GM12891 (cell line): ENCODE data around the gene AXIN1.

Experiments
- PAX5 ChIP-seq: IDR thresholded peaks from 2 replicates; pipeline ENCODE4 v1.6.1; 2011; ENCODE audit warnings: low read length, moderate library complexity, mild to moderate bottlenecking; ENCODE audit not compliant: insufficient read depth, severe bottlenecking
- POLR2A ChIP-seq: IDR thresholded peaks from 2 replicates; pipeline ENCODE4 v1.6.1; 2011; ENCODE audit warnings: low read depth, low read length, control low read depth
- POLR2AphosphoS5 ChIP-seq: IDR thresholded peaks from 2 replicates; pipeline ENCODE4 v1.6.1; 2011; ENCODE audit warnings: low read depth, low read length, control low read depth
- SPI1 ChIP-seq: IDR thresholded peaks from 2 replicates; pipeline ENCODE4 v1.6.1; 2011; ENCODE audit warnings: low read depth, low read length, control low read depth
- TAF1 ChIP-seq: IDR thresholded peaks from 2 replicates; pipeline ENCODE4 v1.6.1; 2011; ENCODE audit warnings: low read depth, low read length, control low read depth

- TF ChIP-seq POLR2A: no peak
- no peak for TF ChIP-seq POLR2AphosphoS5
- no peak for TF ChIP-seq PAX5
- no peak for TF ChIP-seq TAF1
- no peak for TF ChIP-seq SPI1
Observed at GRCh38 chr16:339680-340079, 12.8 kb downstream of the AXIN1 start.
